Measurements from ENCODE around the gene RAB5IF.
A peak's percentile ranks its signal among the peaks of the same experiment; 100 is the strongest.
"Not testable (repeated sequence)": the region's sequence is repeated elsewhere in the genome, so short reads cannot be mapped to it uniquely, and the experiment has no call there.

The RAB5IF gene

DNA sequence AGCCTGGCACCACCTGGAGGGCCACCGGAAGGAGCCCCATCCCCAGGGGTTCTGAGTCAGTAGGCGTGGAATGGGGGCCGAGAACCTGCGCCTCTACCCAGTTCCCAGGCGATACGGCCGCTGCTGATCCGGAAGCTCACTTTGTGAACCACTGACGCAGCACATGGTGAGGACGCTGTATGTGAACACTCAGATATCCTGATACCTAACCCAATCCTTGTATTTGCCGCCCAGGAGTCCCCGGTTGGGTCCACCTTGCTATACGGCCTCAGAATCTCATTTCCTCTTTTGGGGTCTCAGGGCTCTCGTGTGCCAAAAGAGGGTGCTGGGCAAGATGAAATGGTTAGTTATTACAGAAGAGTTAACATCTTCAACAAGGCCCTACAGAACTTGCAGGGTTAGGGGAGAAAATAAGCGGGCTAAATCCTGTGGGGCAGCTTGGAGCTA is 604 bp upstream of the RAB5IF start:
- DNase-seq (ENCODE audit: insufficient read length, low spot score) (no peak), FAIRE-seq (no peak)
- TF ChIP-seq POLR2A (IDR thresholded peaks at IDR 0.05; ENCODE audit: low read depth, low read length): no peak

DNA sequence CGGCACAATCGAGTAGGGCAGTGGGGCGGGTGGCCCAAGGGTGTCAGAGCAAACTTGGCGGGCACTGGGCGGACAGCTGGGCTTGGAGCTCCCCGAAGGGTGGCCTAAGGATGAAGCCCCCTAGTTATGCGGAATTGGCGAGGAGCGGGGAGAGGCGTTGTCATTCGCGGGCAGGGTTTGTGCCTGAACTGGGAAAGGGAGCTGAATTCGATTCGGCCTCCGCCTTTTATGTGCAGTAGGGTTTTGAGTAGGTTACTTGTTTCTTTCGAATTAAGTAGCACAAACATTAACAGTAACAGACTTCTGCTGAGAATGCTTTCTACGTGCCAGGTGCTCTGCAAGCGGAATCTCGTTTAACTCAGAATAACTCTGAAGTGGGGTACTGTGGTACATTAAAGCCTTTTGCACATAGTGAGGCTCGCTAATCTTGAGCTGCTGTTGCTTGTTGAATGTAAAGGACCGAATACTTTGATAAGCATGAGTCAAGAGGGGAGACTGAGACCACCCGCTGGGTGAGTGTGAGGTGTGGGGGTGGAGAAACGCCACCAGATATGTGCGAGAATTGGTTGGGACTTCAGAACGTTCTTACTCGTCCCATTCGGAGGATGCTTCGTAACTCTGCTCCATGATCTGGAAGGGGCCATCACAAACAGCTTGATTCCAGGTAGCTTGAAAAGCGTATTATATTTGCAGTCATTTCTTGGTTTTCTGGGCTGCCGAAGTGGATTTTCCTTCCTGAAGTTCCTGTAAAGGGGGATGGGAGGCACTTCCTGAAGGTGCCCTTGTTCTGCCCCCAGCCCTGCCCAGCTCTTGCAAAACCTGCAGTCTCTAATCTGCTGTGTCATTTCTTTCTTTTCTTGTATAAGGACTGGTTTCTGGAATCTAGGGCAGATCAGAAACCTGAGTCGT is 833 bp downstream of the RAB5IF start:
- no peak for FAIRE-seq
- no peak for DNase-seq (ENCODE audit: insufficient read length, low spot score)
- no peak for TF ChIP-seq POLR2A (IDR thresholded peaks at IDR 0.05; ENCODE audit: low read depth, low read length)

DNA sequence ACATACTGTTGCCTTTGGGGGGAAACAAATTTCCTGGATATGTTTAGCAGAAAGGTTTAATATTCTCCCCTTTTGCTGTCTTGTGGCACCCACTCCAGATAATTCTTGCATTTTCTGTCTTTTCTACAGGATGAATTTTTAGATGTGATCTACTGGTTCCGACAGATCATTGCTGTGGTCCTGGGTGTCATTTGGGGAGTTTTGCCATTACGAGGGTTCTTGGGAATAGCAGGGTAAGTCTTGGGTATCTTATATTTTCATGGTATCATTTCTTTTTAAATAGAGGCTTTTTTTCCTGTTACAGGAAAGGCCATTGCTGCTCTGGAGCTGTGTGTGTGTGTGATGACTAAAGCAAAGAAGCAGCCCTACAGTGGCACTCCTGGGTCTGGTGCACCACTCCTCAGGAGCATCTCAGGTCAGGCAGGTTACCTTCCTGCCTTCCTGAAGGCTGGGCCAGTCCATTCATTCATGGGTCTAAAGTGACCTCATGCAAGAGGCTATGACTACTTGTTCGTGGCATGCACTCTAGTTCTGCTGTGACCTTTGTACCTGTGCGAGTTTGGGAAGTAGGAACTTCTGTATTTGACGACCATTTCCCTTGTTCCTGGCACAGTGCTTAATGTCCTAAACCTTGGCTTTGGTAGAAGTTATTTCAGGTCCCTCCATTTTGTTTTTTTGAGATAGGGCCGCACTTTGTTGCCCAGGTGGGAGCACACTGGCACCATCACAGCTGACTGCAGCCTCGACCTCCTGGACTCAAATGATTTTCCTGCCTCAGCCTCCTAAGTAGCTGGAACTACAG is 2.2 kb downstream of the RAB5IF start:
- no peak for TF ChIP-seq POLR2A (IDR thresholded peaks at IDR 0.05; ENCODE audit: low read depth, low read length)
- FAIRE-seq: no peak
- no peak for DNase-seq (ENCODE audit: insufficient read length, low spot score)

DNA sequence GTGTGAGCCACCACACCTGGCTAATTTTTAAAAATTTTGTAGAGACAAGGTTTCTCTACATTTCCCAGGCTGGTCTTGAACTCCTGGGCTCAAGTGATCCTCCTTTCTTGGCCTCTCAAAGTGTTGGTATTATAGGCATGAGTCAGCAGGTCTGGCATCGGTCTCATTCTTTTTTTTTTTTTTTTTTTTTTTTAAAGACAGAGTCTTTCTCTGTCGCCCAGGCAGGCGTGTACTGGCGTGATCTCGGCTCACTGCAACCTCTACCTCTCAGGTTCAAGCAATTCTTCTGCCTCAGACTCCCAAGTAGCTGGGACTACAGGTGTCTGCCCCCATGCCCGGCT is 2.8 kb downstream of the RAB5IF start:
- DNase-seq (ENCODE audit: insufficient read length, low spot score); FAIRE-seq: not testable (repeated sequence)

DNA sequence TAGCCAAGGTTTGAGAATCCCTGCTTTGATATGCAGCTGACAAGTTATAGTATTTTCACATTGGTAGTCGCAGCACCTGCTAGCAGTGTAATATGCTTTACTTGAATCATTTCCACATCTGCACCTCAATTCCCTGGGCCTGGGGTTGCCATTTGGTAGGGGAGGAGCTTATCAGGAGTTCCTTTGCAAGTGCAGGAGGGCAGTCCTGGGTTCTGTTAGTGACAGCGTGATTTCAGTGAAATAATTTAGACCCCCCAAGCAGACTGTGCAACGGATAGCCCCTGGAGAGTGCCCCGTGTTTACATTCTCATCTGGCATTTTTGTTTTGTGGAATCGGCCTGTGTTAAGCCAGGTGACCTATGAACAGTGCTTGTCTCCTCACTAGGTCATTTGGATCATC is 6.0 kb downstream of the RAB5IF start:
- TF ChIP-seq POLR2A (IDR thresholded peaks at IDR 0.05; ENCODE audit: low read depth, low read length): no peak
- DNase-seq (ENCODE audit: insufficient read length, low spot score) (no peak), FAIRE-seq (no peak)

DNA sequence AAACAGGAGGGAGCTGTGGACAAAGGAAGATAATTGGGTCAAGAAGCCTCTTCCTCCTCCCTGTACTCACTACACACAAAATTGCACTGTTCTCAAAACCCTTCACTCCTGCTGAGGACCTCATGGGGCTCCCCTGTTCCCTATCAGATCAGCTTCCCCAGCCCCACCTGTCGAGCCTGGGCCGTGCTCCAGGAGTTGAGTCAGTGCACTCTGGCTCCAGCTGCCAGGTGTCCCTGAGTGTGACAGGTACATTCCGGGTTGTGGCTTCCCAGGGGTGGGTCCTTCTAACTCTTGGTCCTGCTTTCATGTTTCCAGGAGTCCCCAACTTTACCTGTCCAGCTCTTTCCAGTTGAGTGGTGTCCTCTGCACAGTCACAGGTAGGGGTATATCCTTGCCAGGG is 8.4 kb downstream of the RAB5IF start:
- DNase-seq (ENCODE audit: insufficient read length, low spot score) (no peak), FAIRE-seq (no peak)
- TF ChIP-seq POLR2A (IDR thresholded peaks at IDR 0.05; ENCODE audit: low read depth, low read length): no peak

DNA sequence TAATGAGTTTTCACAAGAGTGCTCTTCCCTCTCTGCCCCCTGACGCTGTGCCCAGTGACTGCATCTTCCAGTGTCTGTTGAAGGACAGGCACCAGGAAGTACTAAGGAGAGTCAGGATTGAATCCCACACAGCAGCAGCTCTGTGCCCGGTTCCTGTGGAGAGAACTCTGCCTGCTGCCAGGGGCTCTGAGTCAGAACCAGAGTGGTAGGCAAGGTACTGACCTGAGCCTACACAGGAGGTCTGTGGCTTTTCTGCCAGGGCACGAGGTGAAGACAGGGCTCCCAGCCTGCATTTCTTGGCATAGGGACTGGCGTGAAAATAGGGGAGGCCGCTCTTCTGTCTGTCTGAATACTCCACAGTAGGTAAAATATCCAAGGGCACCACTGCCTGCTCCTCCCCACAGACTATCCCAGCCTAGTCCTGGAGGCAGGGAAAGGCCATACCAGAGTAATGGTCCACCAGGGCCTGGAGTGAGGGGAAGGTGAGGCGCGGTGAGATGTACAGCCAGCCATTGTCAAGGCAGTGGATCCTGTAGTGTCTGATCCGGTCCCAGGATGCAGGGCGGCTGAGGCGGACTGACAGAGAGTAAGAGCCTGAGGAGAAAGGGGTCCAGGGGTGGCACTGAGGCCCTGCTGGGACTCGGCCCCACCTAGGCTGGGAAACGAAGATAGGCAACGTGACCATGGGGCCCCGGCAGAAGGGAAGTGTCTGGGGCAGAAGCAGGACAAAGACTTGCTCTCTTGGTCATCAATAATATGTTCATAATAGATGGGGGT is 9.4 kb downstream of the RAB5IF start:
- peak; percentile 67 for DNase-seq (ENCODE audit: insufficient read length, low spot score)
- no peak for FAIRE-seq

DNA sequence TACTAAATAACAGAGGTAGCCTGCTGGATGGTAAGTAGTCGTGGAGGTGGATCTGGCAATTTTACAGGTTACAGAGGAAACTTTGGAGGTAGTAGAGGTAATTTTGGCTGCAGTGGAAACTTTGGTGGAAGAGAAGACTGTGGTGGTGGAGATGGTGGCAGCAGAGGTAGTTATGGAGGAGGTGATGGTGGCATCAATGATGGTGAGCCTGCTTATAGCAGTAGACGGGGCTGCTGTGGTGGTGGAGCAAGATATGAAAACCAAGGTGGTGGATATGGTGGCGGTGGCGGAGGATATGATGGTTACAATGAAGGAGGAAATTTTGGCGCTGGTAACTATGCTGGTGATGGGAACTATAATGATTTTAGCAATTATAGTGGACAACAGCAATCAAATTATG is 15.3 kb downstream of the RAB5IF start:
- no peak for DNase-seq (ENCODE audit: insufficient read length, low spot score)
- TF ChIP-seq POLR2A (IDR thresholded peaks at IDR 0.05; ENCODE audit: low read depth, low read length): no peak
- no peak for FAIRE-seq

More for the DNA sequence above, 9.4 kb downstream of the RAB5IF start:
- no peak for TF ChIP-seq POLR2A (IDR thresholded peaks at IDR 0.05; ENCODE audit: low read depth, low read length)

DNA sequence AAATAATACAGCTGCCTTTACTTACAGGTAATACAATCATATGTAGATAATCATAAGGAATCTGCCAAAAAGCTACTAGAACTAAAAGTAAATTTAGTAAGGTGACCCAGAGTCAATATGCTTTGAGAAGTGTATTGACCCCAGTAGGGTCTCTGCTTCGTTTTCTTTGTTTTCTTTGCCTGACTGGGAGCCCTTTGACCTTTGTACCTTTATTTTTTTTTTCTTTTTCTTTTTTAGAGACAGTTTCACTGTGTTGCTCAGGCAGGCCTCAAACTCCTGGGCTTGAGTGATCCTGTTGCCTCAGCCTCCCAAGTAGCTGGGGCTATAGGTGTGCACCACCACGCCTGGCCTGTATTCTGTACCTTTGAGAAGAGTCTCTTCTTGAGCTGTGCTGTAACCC is 17.9 kb downstream of the RAB5IF start:
- FAIRE-seq (no peak), DNase-seq (ENCODE audit: insufficient read length, low spot score) (no peak)
- TF ChIP-seq POLR2A (IDR thresholded peaks at IDR 0.05; ENCODE audit: low read depth, low read length): no peak

DNA sequence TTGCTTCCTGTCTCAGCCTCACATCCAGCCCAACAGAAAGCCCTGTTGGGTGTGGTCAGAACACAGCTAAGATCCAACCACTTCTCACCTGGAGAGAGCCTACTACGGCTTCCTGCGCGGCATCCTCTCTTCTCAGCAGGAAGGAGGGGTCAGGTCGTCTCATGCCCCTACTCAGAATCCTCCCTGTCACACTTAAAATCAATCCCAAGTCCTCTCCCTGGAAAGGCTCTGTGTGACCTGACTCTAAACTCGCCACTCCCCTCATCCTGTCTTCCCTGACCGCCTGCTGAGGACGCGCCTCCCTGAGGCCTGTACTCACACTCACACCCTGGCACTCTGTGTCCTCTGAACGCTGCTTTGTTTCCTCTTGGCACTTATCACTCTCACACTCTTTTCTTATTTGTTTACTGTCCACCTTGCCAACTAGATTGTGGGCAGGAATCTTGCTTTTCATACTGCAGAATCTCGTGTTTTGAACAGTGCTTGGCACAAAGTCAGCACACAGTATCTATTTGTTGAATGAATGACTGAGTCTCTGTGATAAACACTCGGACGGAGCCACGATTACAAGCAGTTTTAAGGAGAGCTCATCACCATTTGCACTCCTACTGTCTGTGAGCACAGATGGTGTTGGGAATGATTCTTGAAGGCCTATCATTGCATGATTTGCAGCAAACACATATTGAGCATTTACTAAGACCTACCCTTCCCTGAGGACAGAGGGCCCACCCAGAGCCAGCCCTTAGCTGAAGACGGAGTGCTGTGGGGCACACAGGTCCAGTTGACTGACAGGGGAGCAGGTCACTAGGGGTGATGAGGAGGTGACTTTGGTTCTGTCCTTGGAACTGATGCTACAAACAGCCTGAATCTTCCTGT is 18.7 kb downstream of the RAB5IF start:
- FAIRE-seq: no peak
- no peak for DNase-seq (ENCODE audit: insufficient read length, low spot score)

DNA sequence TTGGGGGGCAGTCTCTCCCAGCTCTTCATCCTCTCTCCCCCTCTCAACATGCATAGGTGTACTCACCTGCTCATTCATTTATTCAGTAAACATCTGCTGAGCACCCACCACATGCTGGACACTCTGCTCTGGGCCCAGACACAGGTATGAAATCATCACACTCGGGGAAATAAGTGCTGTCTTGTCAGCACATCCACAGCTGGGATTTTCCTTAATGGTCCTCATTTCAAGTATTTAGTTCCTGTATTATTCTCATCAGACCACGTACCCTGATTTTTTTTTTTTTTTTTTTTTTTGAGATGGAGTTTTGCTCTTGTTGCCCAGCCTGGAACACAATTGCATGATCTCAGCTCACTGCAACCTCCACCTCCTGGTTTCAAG is 19.4 kb downstream of the RAB5IF start:
- FAIRE-seq (no peak), DNase-seq (ENCODE audit: insufficient read length, low spot score) (no peak)
- TF ChIP-seq POLR2A (IDR thresholded peaks at IDR 0.05; ENCODE audit: low read depth, low read length): no peak

More for the DNA sequence above, 18.7 kb downstream of the RAB5IF start:
- TF ChIP-seq POLR2A (IDR thresholded peaks at IDR 0.05; ENCODE audit: low read depth, low read length): no peak

DNA sequence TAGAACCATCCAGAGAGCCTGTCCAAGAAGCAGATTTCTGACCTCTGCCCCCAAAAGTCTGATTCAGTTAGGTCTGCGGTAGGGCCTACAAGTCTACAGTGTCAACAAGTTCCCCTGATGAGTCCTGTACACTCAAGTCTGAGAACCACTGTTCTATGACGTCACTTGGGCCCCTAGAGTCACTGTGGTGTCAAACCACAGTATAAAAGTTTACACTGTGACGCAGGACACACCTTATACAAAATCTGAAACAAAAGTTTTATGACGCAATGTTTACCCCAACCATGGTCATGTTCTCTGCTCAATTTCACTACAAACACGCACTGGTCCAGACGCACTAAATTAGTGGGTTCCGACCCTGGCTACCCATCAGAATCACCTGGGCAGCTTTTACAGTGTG is 22.5 kb downstream of the RAB5IF start:
- no peak for DNase-seq (ENCODE audit: insufficient read length, low spot score)
- FAIRE-seq: no peak
- no peak for TF ChIP-seq POLR2A (IDR thresholded peaks at IDR 0.05; ENCODE audit: low read depth, low read length)

Data from H54 (cell line).